Measurements from ENCODE around the gene PNPLA2. TPM values are rescaled to one million over a fixed set of nuclear protein-coding genes. Genes with fewer than 3 reads are reported as not detected.
A peak's percentile ranks its signal among the peaks of the same experiment; 100 is the strongest.

PNPLA2 gene
- total and polyA plus RNA-seq, 9 donors, result 9.0 to 46.1 (median 28.0) TPM

GRCh38 chr11:809287-810039 lies 9.3 kb upstream of the PNPLA2 start, which contains the start of gene RPLP2:
RPLP2 (plus strand) TSS chr11:809967; CDS start chr11:810235, 268 bp downstream.
- peak within 1 kb of the TSS; percentile 97 for H3K4me3 ChIP-seq (ENCODE audit: low read length)
- H3K4me1 ChIP-seq (ENCODE audit: control insufficient read depth, insufficient read depth, low read length), result peaks cover 44% of the 10 kb centered on the region
- peaks cover 27% of the 10 kb centered on the region for H3K36me3 ChIP-seq (ENCODE audit: control insufficient read depth, insufficient read depth, low read length)
- DNase-seq, result peak; percentile 99
- no peaks in the 10 kb centered on the region for H3K27me3 ChIP-seq (ENCODE audit: control insufficient read depth, insufficient read depth, low read length)
- under 1% methylated on average over 72 of the region's 81 CpGs for WGBS (ENCODE audit: insufficient coverage)
- peak within 1 kb of the TSS; percentile 98 for H3K27ac ChIP-seq (ENCODE audit: low read length)
- H3K9me3 ChIP-seq (replicated peaks; ENCODE audit: control insufficient read depth, low read depth, low read length), result no peaks in the 10 kb centered on the region

DNA sequence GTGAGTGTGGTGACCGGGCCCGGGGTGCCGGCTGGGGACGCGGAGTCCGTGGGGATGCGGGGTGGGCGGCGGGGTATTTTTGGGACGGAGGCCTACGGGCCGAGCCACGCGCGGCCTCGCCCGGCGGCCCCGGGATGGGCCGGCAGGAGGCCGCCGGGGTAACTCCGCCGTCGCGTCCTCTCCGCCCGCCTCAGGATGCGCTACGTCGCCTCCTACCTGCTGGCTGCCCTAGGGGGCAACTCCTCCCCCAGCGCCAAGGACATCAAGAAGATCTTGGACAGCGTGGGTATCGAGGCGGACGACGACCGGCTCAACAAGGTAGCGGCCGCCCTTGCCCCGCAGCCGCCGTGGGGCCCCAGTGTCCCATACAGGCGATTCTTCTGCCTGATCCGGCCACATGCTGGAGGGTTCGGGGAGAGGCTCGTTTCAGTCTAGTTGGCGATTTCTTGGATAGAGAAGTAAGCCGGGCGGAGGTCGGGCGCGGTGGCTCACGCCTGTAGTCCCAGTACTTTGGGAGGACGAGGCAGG lies 8.6 kb upstream of the PNPLA2 start:
- Histone ChIP-seq H3K4me3 (ENCODE audit: low read length) (peak overlapping the region; percentile 97), H3K27ac (ENCODE audit: low read length) (peak overlapping the region; percentile 72), H3K4me1 (ENCODE audit: control insufficient read depth, insufficient read depth, low read length) (peaks cover 40% of the 10 kb centered on the region), H3K9me3 (replicated peaks; ENCODE audit: control insufficient read depth, low read depth, low read length) (no peaks in the 10 kb centered on the region), H3K36me3 (ENCODE audit: control insufficient read depth, insufficient read depth, low read length) (peaks cover 30% of the 10 kb centered on the region), H3K27me3 (ENCODE audit: control insufficient read depth, insufficient read depth, low read length) (no peaks in the 10 kb centered on the region)
- under 1% methylated on average over 45 of the region's 55 CpGs for WGBS (ENCODE audit: insufficient coverage)
- DNase-seq, result no peak

DNA sequence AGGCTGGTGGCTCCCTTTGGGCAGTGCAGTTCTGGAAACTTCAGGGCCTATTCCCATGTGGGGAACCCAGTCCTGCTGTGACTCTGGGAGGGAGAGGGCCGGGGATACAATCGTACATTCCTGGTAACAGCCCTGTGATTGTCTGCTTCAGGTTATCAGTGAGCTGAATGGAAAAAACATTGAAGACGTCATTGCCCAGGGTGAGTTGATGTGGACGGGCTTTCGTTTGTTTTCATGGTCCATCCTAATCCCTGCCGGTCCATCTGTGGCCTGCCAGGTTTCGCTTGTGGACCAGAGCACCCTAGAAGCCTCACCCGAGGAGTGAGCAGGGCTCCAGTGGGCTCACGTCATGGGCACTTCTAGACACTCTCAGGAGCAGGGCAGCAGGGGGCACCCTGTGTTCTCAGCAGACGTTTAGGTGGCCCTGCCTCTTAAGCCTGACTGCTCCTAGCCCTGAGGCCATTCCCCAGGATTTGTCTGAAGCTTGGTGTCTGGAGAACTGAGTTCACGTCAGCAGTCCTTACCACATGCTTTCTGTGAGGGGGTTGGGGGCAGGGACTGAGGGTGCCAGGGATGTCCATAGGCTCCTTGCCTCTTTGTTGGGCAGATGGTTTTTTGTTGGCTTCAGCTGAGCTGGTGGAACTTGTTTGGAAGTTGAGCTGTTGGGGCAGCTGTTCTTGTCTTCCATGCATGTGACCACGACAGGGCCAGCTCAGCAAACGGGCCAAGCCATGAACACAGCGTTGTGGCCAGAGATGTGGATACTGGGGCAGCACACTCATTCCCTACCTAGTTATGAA lies 7.1 kb upstream of the PNPLA2 start:
- H3K36me3 ChIP-seq (ENCODE audit: control insufficient read depth, insufficient read depth, low read length), result peaks cover 39% of the 10 kb centered on the region
- WGBS (ENCODE audit: insufficient coverage), result 78% methylated on average over 11 of the region's 14 CpGs
- peak overlapping the region; percentile 32 for H3K27ac ChIP-seq (ENCODE audit: low read length)
- no peak overlapping the region for H3K4me3 ChIP-seq (ENCODE audit: low read length)
- H3K9me3 ChIP-seq (replicated peaks; ENCODE audit: control insufficient read depth, low read depth, low read length), result no peaks in the 10 kb centered on the region
- DNase-seq, result peak; percentile 51
- no peaks in the 10 kb centered on the region for H3K27me3 ChIP-seq (ENCODE audit: control insufficient read depth, insufficient read depth, low read length)
- H3K4me1 ChIP-seq (ENCODE audit: control insufficient read depth, insufficient read depth, low read length), result peaks cover 33% of the 10 kb centered on the region

DNA sequence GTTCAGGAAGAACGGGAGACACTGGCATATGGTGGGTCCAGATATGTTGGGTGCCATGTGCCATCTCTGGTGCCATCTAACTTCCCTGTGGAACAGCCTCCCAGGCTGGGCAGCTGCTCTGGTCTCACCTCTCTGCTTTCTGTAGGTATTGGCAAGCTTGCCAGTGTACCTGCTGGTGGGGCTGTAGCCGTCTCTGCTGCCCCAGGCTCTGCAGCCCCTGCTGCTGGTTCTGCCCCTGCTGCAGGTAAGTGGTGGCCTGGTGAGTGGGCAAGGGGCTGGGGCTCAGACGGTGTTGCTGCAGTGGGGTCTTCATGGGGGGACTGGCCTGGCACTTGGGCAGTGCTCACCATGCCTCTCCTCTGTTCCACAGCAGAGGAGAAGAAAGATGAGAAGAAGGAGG lies 6.3 kb upstream of the PNPLA2 start:
- Histone ChIP-seq H3K9me3 (replicated peaks; ENCODE audit: control insufficient read depth, low read depth, low read length) (no peaks in the 10 kb centered on the region), H3K4me1 (ENCODE audit: control insufficient read depth, insufficient read depth, low read length) (peaks cover 33% of the 10 kb centered on the region), H3K27ac (ENCODE audit: low read length) (no peak overlapping the region), H3K27me3 (ENCODE audit: control insufficient read depth, insufficient read depth, low read length) (no peaks in the 10 kb centered on the region), H3K36me3 (ENCODE audit: control insufficient read depth, insufficient read depth, low read length) (peaks cover 39% of the 10 kb centered on the region), H3K4me3 (ENCODE audit: low read length) (no peak overlapping the region)
- no peak for DNase-seq
- WGBS (ENCODE audit: insufficient coverage), result 70% methylated on average over 1 of the region's 3 CpGs

- H3K27me3 ChIP-seq (ENCODE audit: control insufficient read depth, insufficient read depth, low read length), result no peaks in the 10 kb centered on the region
- no peaks in the 10 kb centered on the region for H3K9me3 ChIP-seq (replicated peaks; ENCODE audit: control insufficient read depth, low read depth, low read length)
- no peak overlapping the region for H3K27ac ChIP-seq (ENCODE audit: low read length)
- DNase-seq, result no peak
- peaks cover 39% of the 10 kb centered on the region for H3K36me3 ChIP-seq (ENCODE audit: control insufficient read depth, insufficient read depth, low read length)
- WGBS (ENCODE audit: insufficient coverage), result 100% methylated on average over 1 of the region's 6 CpGs
- peaks cover 33% of the 10 kb centered on the region for H3K4me1 ChIP-seq (ENCODE audit: control insufficient read depth, insufficient read depth, low read length)
- no peak overlapping the region for H3K4me3 ChIP-seq (ENCODE audit: low read length)
Observed at GRCh38 chr11:813072-813455, 5.7 kb upstream of the PNPLA2 start.

DNA sequence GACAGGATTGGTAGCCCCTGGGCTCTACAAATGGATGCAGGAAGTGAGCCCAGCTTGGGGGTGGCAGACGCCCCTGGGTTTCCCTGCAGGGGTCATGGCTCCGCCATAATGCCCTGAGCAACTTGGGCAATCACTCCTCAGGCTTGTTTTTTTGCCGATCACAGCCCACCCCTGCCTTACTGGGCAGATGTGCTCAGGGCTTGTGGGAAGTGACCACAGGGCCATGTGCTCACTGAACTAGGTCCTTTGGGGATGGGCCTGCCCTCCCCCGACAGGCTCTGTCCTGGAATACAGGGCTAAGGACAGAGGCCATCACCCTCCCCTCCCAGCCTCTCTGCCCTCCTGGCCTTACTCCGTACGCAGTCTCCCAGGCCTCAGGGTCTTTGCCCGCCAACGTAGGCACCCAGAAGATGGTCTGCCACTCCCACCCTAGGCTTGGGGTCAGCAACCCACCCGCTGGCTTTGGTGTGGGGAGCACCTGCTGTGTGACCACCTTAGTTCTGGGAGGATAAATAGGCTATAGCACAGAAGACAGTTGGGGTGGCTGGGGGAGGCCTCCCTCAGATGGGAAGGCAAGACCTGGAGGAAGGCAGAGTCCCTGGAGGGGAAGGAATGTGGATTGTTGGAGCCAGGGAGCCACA lies 5.1 kb upstream of the PNPLA2 start:
- H3K9me3 ChIP-seq (replicated peaks; ENCODE audit: control insufficient read depth, low read depth, low read length), result no peaks in the 10 kb centered on the region
- no peaks in the 10 kb centered on the region for H3K27me3 ChIP-seq (ENCODE audit: control insufficient read depth, insufficient read depth, low read length)
- WGBS (ENCODE audit: insufficient coverage), result 85% methylated on average over 4 of the region's 9 CpGs
- DNase-seq, result no peak
- H3K4me1 ChIP-seq (ENCODE audit: control insufficient read depth, insufficient read depth, low read length), result peaks cover 31% of the 10 kb centered on the region
- H3K4me3 ChIP-seq (ENCODE audit: low read length), result no peak overlapping the region
- H3K27ac ChIP-seq (ENCODE audit: low read length), result no peak overlapping the region
- peaks cover 39% of the 10 kb centered on the region for H3K36me3 ChIP-seq (ENCODE audit: control insufficient read depth, insufficient read depth, low read length)

- 75% methylated on average over 8 of the region's 11 CpGs for WGBS (ENCODE audit: insufficient coverage)
- H3K27me3 ChIP-seq (ENCODE audit: control insufficient read depth, insufficient read depth, low read length), result no peaks in the 10 kb centered on the region
- no peaks in the 10 kb centered on the region for H3K9me3 ChIP-seq (replicated peaks; ENCODE audit: control insufficient read depth, low read depth, low read length)
- no peak for DNase-seq
- H3K27ac ChIP-seq (ENCODE audit: low read length), result no peak overlapping the region
- no peak overlapping the region for H3K4me3 ChIP-seq (ENCODE audit: low read length)
- H3K36me3 ChIP-seq (ENCODE audit: control insufficient read depth, insufficient read depth, low read length), result peaks cover 39% of the 10 kb centered on the region
- peaks cover 33% of the 10 kb centered on the region for H3K4me1 ChIP-seq (ENCODE audit: control insufficient read depth, insufficient read depth, low read length)
Observed at GRCh38 chr11:815675-816432, 2.9 kb upstream of the PNPLA2 start.

DNA sequence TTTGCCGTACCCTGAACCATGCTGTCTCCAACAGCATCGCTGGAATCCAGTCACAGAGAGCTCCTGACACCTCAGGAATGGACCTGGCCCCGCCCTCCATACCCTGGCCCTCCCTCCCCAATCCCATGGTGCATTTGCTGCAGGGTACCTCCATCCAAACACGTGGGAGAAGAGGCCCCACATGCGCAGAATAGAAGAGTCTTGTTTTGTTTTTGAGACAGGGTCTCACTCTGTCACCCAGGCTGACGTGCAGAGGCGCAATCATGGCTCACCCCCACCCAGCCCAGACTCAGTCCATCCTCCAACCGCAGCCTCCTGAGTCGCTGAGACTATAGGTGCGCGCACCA lies 2.3 kb upstream of the PNPLA2 start:
- no peak overlapping the region for H3K4me3 ChIP-seq (ENCODE audit: low read length)
- peaks cover 33% of the 10 kb centered on the region for H3K4me1 ChIP-seq (ENCODE audit: control insufficient read depth, insufficient read depth, low read length)
- 61% methylated on average over 2 of the region's 11 CpGs for WGBS (ENCODE audit: insufficient coverage)
- H3K36me3 ChIP-seq (ENCODE audit: control insufficient read depth, insufficient read depth, low read length), result peaks cover 36% of the 10 kb centered on the region
- no peak overlapping the region for H3K27ac ChIP-seq (ENCODE audit: low read length)
- no peak for DNase-seq
- H3K27me3 ChIP-seq (ENCODE audit: control insufficient read depth, insufficient read depth, low read length), result no peaks in the 10 kb centered on the region
- H3K9me3 ChIP-seq (replicated peaks; ENCODE audit: control insufficient read depth, low read depth, low read length), result no peaks in the 10 kb centered on the region

DNA sequence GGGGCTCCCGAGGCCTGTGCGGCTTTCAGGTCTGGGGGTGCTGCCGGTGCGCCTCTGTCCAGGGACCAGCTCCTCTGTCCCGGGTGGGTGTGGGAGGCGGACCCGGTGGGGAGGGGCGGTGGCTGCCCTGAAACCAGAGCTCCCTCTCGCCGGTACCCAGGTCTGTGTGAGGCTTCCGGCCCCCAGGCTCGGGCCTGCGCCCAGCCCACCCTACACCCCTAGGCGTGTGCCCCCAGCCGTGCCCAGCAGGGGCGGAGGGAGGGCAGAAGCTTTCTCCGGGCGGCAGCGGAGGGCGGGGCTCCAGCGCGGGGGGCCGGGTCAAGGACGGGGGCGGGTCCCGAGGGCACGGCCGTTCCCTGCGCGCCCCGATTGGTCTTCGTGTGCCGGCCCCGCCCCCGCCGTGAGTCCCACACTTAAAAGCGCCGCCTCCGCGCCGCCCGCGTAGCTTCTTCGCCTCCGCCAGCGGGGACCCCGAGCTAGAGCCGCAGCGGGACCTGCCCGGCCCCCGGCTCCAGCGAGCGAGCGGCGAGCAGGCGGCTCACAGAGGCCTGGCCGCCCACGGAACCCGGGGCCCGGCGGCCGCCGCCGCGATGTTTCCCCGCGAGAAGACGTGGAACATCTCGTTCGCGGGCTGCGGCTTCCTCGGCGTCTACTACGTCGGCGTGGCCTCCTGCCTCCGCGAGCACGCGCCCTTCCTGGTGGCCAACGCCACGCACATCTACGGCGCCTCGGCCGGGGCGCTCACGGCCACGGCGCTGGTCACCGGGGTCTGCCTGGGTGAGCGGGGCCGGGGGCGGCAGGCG lies 616 bp downstream of the PNPLA2 start:
- Histone ChIP-seq H3K27me3 (ENCODE audit: control insufficient read depth, insufficient read depth, low read length) (no peaks in the 10 kb centered on the region), H3K36me3 (ENCODE audit: control insufficient read depth, insufficient read depth, low read length) (peaks cover 28% of the 10 kb centered on the region), H3K9me3 (replicated peaks; ENCODE audit: control insufficient read depth, low read depth, low read length) (no peaks in the 10 kb centered on the region), H3K4me1 (ENCODE audit: control insufficient read depth, insufficient read depth, low read length) (peaks cover 42% of the 10 kb centered on the region), H3K27ac (ENCODE audit: low read length) (peak overlapping the region; percentile 59), H3K4me3 (ENCODE audit: low read length) (peak overlapping the region; percentile 73)
- under 1% methylated on average over 92 of the region's 96 CpGs for WGBS (ENCODE audit: insufficient coverage)
- peak; percentile 95 for DNase-seq

Measured in muscle of leg (tissue), 11 donors.